Right lobe of liver (tissue), 6 donors: ENCODE measurements around the gene ATP11C. TPM values are rescaled to one million over a fixed set of nuclear protein-coding genes. Genes with fewer than 3 reads are reported as not detected.
A peak's percentile ranks its signal among the peaks of the same experiment; 100 is the strongest.

ENCODE experiments used
- ATAC-seq, 4 donors: fragments of 200-7000 bp; cut with Tn5 transposase; one replicate each; pipeline ENCODE4 v1.9.1; 2020; ENCODE audit warnings: mild to moderate bottlenecking in 4 of 4, moderate library complexity in 4 of 4
- DNase-seq, 3 donors: peaks; one replicate each; pipeline ENCODE4 v3.0.0-alpha.2; 2020
- H3K27ac ChIP-seq, 3 donors: fragments of 200-600 bp; one replicate each; pipeline ENCODE4 v1.8.0; 2022
- H3K27me3 ChIP-seq, 2 donors: fragments of 200-600 bp; one replicate each; pipeline ENCODE4 v1.8.0; 2022
- H3K36me3 ChIP-seq, 4 donors: fragments of 200-600 bp; sonication (generic) in 1 of 4; one replicate each; pipeline versions ENCODE4 v1.5.1 to v1.8.0; 2017 to 2022; ENCODE audit warnings: control low read depth in 1 of 4
- H3K4me1 ChIP-seq, 4 donors: fragments of 200-600 bp; sonication (generic) in 1 of 4; one replicate each; pipeline versions ENCODE4 v1.5.1 to v1.8.0; 2017 to 2022; ENCODE audit warnings: control low read depth in 1 of 4
- H3K4me3 ChIP-seq, 3 donors: fragments of 200-600 bp; one replicate each; pipeline ENCODE4 v1.8.0; 2022
- H3K9me3 ChIP-seq, 4 donors: fragments of 200-600 bp; sonication (generic) in 1 of 4; one replicate each; pipeline versions ENCODE4 v1.5.1 to v1.8.0; 2017 to 2022; ENCODE audit warnings: control low read depth in 1 of 4
- CTCF ChIP-seq, 4 donors: fragments of 200-600 bp in 3 of 4; fragments of 450-650 bp in 1 of 4; IDR thresholded peaks; one replicate each; pipeline versions ENCODE4 v1.5.1 to v1.8.0; 2016 to 2022; ENCODE audit warnings: antibody characterized with exemption in 4 of 4, mild to moderate bottlenecking in 2 of 4
- POLR2A ChIP-seq: fragments of 450-650 bp; IDR thresholded peaks from one replicate; pipeline ENCODE4 v1.6.1; 2017; ENCODE audit warnings: antibody characterized with exemption, mild to moderate bottlenecking
- WGBS: methylation state at CpG from one replicate; pipeline ENCODE4 v1.1.6; 2018; ENCODE audit warnings: low coverage, low lambda C conversion rate; ENCODE audit not compliant: insufficient coverage; ENCODE audit errors: missing lambda C conversion rate; 5-methylcytosine and 5-hydroxymethylcytosine counted together
- intact Hi-C, 2 donors: fragments of 100-400 bp; cut with DNase I; formaldehyde crosslinking; loops; one replicate each; pipeline versions ENCODE4 v1.11.2 to v1.14.1; 2022
- total RNA-seq, 6 experiments: library from RNA; depleted of rRNA in 2 of 6; stranded (reverse); fragments of >200 nt in 2 of 6; fragmentation: NEBNext Ultra II Directional in 3 of 6; extraction: Animal tissue kit (Norgen Biotek cat#: 25700) in 3 of 6; gene quantifications; one replicate each; pipeline versions ENCODE4 v1.1.0 to v1.2.4, GENCODE V29; 2016 to 2023
- donor health status: DM: no; HTN: yes; CAD: no.
- donor health status: DM: no; HTN: no; CAD: no.
- donor health status: DM: no; HTN: no; CAD: no.
- donor health status: DM: no; HTN: yes; CAD: no.
- donor health status: DM: no; HTN: yes; CAD: no.

The ATP11C gene
- total RNA-seq, 6 experiments from 2014 or later, result 21.4 to 34.0 (median 29.1) TPM

GRCh38 chrX:139804482-139804881, 128.4 kb downstream of the ATP11C start:
- Histone ChIP-seq H3K4me3 (no peak overlapping the region), H3K27me3 (no peaks in the 10 kb centered on the region), H3K4me1 (no peaks in the 10 kb centered on the region), H3K36me3 (peaks cover 0 to 16% (median 0%) of the 10 kb centered on the region in 4 donors), H3K27ac (no peak overlapping the region), H3K9me3 (no peaks in the 10 kb centered on the region)
- ATAC-seq (no peak), DNase-seq (no peak)
- WGBS, result 20% methylated on average over 1 of the region's 1 CpG
- TF ChIP-seq CTCF (IDR thresholded peaks at IDR 0.05), result no peak
- intact Hi-C loops, result no loop called here

- intact Hi-C loops, result no loop called here
- Histone ChIP-seq H3K27me3 (no peaks in the 10 kb centered on the region), H3K9me3 (no peaks in the 10 kb centered on the region), H3K4me3 (no peak overlapping the region), H3K4me1 (no peaks in the 10 kb centered on the region), H3K36me3 (peaks cover 0 to 20% (median 0%) of the 10 kb centered on the region in 4 donors), H3K27ac (no peak overlapping the region)
- whole genome bisulfite sequencing, result 41% methylated on average over 2 of the region's 2 CpGs
- no peak for ATAC-seq
- DNase-seq, result no peak
- no peak for TF ChIP-seq POLR2A
- TF ChIP-seq CTCF (IDR thresholded peaks at IDR 0.05), result no peak
These were observed 129.6 kb downstream of the ATP11C start for GRCh38 chrX:139803224-139803623.

- Histone ChIP-seq H3K4me3 (no peak overlapping the region), H3K27ac (no peak overlapping the region), H3K36me3 (peaks cover 0 to 20% (median 0%) of the 10 kb centered on the region in 4 donors), H3K27me3 (no peaks in the 10 kb centered on the region), H3K4me1 (no peaks in the 10 kb centered on the region), H3K9me3 (no peaks in the 10 kb centered on the region)
- ATAC-seq, result peak in 2 of 4 donors; percentile 58 to 81
- 48% methylated on average over 4 of the region's 4 CpGs for WGBS
- intact Hi-C loops, result no loop called here
- DNase-seq, result no peak
- TF ChIP-seq POLR2A (no peak), CTCF (IDR thresholded peaks at IDR 0.05) (no peak)
These were observed 130.8 kb downstream of the ATP11C start for GRCh38 chrX:139802048-139802447.

- Histone ChIP-seq H3K27ac (no peak overlapping the region), H3K4me1 (no peaks in the 10 kb centered on the region), H3K27me3 (no peaks in the 10 kb centered on the region), H3K36me3 (peaks cover 0 to 20% (median 0%) of the 10 kb centered on the region in 4 donors), H3K9me3 (no peaks in the 10 kb centered on the region), H3K4me3 (no peak overlapping the region)
- 64% methylated on average over 3 of the region's 3 CpGs for WGBS
- intact Hi-C loops, result no loop called here
- ATAC-seq (no peak), DNase-seq (no peak)
- no peak for TF ChIP-seq POLR2A
These were observed 131.4 kb downstream of the ATP11C start for GRCh38 chrX:139801397-139801813.

GRCh38 chrX:139798701-139799100, 134.2 kb downstream of the ATP11C start:
- ATAC-seq (no peak), DNase-seq (no peak)
- 69% methylated on average over 4 of the region's 4 CpGs for WGBS
- no peaks in the 10 kb centered on the region for H3K9me3 ChIP-seq
- no peak overlapping the region for H3K27ac ChIP-seq
- no peak overlapping the region for H3K4me3 ChIP-seq
- TF ChIP-seq POLR2A (no peak), CTCF (IDR thresholded peaks at IDR 0.05) (no peak)
- H3K27me3 ChIP-seq, result no peaks in the 10 kb centered on the region
- intact Hi-C loops, result no loop called here
- no peaks in the 10 kb centered on the region for H3K4me1 ChIP-seq
- H3K36me3 ChIP-seq, result peaks cover 0 to 11% (median 0%) of the 10 kb centered on the region in 4 donors
